ENCODE measurements around the gene PYGO1. TPM values are rescaled to one million over a fixed set of nuclear protein-coding genes. Genes with fewer than 3 reads are reported as not detected.

The PYGO1 gene
- total RNA-seq, 1 experiment from 2014 or later = 0.55 TPM

GRCh38 chr15:55613727-55614126 is 25.6 kb upstream of the PYGO1 start:
- Mint-ChIP-seq H3K27me3 (ENCODE audit: low read depth) (no peaks in the 10 kb centered on the region; the same call in 1 of the 2 replicates), H3K9me3 (no peaks in the 10 kb centered on the region), H3K27ac (no peak overlapping the region), H3K4me3 (no peak overlapping the region), H3K4me1 (peaks cover 22% of the 10 kb centered on the region), H3K36me3 (no peaks in the 10 kb centered on the region)
- no peak for TF ChIP-seq IRF1 (CRISPR knock-in tag; IDR thresholded peaks at IDR 0.05)
- no peak for TF ChIP-seq ZNF671 (CRISPR knock-in tag; IDR thresholded peaks at IDR 0.05)
- TF ChIP-seq ARID4B (CRISPR knock-in tag; IDR thresholded peaks at IDR 0.05; ENCODE audit: borderline replicate concordance) = no peak
- TF ChIP-seq SMAD4 (CRISPR knock-in tag; IDR thresholded peaks at IDR 0.05) = no peak
- ChIA-PET CTCF (interaction anchor here (0.6 to 1.0 kb wide), 4 partner anchors 14 to 502 kb away, joined by 3 to 4 read pairs (median 3); no protein-coding TSS in a partner anchor), POLR2A (no interaction called here)
- ATAC-seq (no peak), DNase-seq (ENCODE audit: low spot score) (no peak)

DNA sequence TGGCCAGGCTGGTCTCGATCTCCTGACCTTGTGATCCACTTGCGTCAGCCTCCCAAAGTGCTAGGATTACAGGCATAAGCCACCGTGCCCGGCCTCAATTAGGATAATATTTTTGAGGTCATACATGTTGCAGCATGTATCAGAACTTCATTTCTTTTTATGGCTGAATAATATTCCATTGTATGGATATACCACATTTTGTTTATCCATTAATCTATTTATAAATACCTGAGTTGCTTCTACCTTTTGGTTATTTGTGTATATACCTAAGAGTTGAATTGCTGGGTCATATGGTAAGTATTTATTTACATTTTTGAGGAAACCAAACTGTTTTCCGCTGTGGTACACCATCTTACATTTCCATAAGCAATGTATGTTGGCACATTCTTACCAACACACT is 18.1 kb upstream of the PYGO1 start:
- no peaks in the 10 kb centered on the region; the same call in 1 of the 2 replicates for H3K27me3 Mint-ChIP-seq (ENCODE audit: low read depth)
- ATAC-seq (no peak), DNase-seq (ENCODE audit: low spot score) (no peak)
- POLR2A ChIA-PET = no interaction called here
- no peak overlapping the region for H3K27ac Mint-ChIP-seq
- H3K4me1 Mint-ChIP-seq = no peaks in the 10 kb centered on the region
- H3K36me3 Mint-ChIP-seq = peaks cover 4% of the 10 kb centered on the region
- CTCF ChIA-PET = no interaction called here
- H3K9me3 Mint-ChIP-seq = peaks cover 23% of the 10 kb centered on the region
- no peak overlapping the region for H3K4me3 Mint-ChIP-seq
- TF ChIP-seq ZNF219 (CRISPR knock-in tag; IDR thresholded peaks at IDR 0.05; ENCODE audit: borderline replicate concordance) (no peak), IRF1 (CRISPR knock-in tag; IDR thresholded peaks at IDR 0.05) (no peak), USF2 (CRISPR knock-in tag; IDR thresholded peaks at IDR 0.05) (no peak), FOXJ3 (CRISPR knock-in tag; IDR thresholded peaks at IDR 0.05; ENCODE audit: borderline replicate concordance) (no peak), EMX1 (CRISPR knock-in tag; IDR thresholded peaks at IDR 0.05) (no peak), CBFB (CRISPR knock-in tag; IDR thresholded peaks at IDR 0.05; ENCODE audit: low read depth) (no peak), ZBTB21 (CRISPR knock-in tag; IDR thresholded peaks at IDR 0.05; ENCODE audit: borderline replicate concordance) (no peak), ZNF263 (CRISPR knock-in tag; IDR thresholded peaks at IDR 0.05; ENCODE audit: low read depth) (no peak)
- TF ChIP-seq, protein P1, sequence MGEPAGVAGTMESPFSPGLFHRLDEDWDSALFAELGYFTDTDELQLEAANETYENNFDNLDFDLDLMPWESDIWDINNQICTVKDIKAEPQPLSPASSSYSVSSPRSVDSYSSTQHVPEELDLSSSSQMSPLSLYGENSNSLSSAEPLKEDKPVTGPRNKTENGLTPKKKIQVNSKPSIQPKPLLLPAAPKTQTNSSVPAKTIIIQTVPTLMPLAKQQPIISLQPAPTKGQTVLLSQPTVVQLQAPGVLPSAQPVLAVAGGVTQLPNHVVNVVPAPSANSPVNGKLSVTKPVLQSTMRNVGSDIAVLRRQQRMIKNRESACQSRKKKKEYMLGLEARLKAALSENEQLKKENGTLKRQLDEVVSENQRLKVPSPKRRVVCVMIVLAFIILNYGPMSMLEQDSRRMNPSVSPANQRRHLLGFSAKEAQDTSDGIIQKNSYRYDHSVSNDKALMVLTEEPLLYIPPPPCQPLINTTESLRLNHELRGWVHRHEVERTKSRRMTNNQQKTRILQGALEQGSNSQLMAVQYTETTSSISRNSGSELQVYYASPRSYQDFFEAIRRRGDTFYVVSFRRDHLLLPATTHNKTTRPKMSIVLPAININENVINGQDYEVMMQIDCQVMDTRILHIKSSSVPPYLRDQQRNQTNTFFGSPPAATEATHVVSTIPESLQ (CRISPR knock-in tag; IDR thresholded peaks at IDR 0.05) = no peak
- TF ChIP-seq, protein P2, sequence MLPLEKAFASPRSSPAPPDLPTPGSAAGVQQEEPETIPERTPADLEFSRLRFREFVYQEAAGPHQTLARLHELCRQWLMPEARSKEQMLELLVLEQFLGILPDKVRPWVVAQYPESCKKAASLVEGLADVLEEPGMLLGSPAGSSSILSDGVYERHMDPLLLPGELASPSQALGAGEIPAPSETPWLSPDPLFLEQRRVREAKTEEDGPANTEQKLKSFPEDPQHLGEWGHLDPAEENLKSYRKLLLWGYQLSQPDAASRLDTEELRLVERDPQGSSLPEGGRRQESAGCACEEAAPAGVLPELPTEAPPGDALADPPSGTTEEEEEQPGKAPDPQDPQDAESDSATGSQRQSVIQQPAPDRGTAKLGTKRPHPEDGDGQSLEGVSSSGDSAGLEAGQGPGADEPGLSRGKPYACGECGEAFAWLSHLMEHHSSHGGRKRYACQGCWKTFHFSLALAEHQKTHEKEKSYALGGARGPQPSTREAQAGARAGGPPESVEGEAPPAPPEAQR (CRISPR knock-in tag; IDR thresholded peaks at IDR 0.05) = no peak
